Upper lobe of left lung (tissue), 4 donors: ENCODE measurements around the gene ANXA1.

Source experiments
- POLR2A ChIP-seq, 4 donors: fragments of 450-650 bp; IDR thresholded peaks; one replicate each; pipeline ENCODE4 v1.5.1; 2016 to 2017; ENCODE audit warnings: antibody characterized with exemption in 4 of 4, mild to moderate bottlenecking in 2 of 4
- TF ChIP-seq, protein P1 (sequence below), 6 experiments: fragments of 450-650 bp in 4 of 6; fragments of 200-600 bp in 2 of 6; sonication (generic) in 2 of 6; IDR thresholded peaks; one replicate each; pipeline ENCODE4 v1.5.1; 2016 to 2019; ENCODE audit warnings: antibody characterized with exemption in 6 of 6

DNA sequence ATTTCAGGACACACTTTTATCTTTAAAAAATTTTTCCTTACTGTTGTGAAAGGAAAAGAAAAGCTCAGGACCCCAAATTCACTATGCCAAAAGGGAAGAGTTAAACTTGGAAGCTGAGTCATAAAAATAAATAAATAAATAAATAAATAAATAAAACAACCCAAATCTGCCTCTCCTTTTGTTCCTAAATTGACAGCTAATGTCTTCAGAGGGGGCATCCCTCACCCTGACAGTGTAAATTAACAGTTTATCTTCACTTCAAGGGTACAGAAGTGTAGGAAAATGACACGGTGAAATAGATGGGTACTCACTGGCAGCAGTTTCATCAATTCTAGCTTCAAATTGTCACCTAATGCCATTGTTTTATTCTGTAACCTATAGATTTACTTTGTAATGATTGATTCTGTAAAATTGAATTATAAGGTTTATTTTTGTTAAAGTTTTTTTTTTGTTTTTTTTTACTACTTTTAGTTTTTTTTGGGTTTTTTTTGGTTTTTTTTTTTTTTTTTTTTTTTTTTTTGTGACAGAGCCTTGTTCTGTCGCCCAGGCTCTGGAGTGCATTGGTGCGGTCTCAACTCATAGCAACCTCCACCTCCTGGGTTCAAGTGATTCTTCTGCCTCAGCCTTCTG lies 18.5 kb upstream of the ANXA1 start:
- TF ChIP-seq, protein P1, sequence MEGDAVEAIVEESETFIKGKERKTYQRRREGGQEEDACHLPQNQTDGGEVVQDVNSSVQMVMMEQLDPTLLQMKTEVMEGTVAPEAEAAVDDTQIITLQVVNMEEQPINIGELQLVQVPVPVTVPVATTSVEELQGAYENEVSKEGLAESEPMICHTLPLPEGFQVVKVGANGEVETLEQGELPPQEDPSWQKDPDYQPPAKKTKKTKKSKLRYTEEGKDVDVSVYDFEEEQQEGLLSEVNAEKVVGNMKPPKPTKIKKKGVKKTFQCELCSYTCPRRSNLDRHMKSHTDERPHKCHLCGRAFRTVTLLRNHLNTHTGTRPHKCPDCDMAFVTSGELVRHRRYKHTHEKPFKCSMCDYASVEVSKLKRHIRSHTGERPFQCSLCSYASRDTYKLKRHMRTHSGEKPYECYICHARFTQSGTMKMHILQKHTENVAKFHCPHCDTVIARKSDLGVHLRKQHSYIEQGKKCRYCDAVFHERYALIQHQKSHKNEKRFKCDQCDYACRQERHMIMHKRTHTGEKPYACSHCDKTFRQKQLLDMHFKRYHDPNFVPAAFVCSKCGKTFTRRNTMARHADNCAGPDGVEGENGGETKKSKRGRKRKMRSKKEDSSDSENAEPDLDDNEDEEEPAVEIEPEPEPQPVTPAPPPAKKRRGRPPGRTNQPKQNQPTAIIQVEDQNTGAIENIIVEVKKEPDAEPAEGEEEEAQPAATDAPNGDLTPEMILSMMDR (IDR thresholded peaks at IDR 0.05): no peak
- TF ChIP-seq POLR2A (IDR thresholded peaks at IDR 0.05): no peak
